Umbilical cord (tissue), 2 donors: ENCODE measurements around the gene ADAMTS9. TPM values are rescaled to one million over a fixed set of nuclear protein-coding genes. Genes with fewer than 3 reads are reported as not detected.

Experiments
- DNase-seq: peaks from one replicate; pipeline ENCODE4 v3.0.0-alpha.2; 2015; ENCODE audit warnings: low spot score
- total RNA-seq: library from RNA; depleted of rRNA; stranded (reverse); fragments of >200 nt; gene quantifications from one replicate; pipeline ENCODE4 v1.2.3, GENCODE V29; 2014; ENCODE audit warnings: low replicate concordance; ENCODE audit not compliant: insufficient read depth

Gene ADAMTS9
- total RNA-seq, 1 donor from 2014 or later, result 105 TPM

GRCh38 chr3:64536166-64536565 lies 151.6 kb downstream of the ADAMTS9 start:
- no peak for DNase-seq

DNA sequence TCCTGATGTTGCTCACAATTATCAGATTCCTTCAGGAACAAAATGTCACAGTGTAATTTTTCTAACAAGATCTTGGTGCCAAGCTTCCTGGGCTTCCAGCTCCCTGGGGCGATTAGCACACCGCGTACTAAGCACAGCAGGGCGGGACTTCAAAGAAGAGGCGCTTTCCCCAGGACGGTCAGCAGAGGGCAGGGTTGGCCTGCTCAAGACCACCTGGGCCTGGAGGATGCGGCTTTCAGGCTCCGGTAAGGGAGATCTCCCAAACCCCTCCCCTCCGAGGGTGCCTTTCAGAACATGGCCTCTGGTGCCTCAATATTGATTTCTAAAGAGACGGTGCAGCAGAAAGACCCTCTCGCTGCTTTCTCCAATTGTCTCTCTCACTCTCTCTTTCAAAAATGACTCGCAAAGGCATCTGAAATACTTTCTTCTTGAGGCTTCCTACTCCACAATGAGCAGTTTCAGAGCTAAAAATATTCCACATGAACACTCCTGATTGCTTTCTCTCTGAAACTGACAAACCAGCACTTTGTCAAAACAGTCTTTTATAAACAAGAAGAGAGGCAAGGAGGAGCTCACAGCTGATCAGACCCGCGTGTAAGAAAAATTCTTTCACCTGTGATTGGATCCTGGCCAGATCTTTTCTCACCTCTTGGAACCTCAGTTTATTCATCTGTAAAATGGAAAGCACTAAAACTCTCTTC lies 154.0 kb downstream of the ADAMTS9 start:
- DNase-seq, result peak; percentile 87

GRCh38 chr3:64530434-64531049 lies 157.3 kb downstream of the ADAMTS9 start:
- DNase-seq, result peak; percentile 78

GRCh38 chr3:64523324-64523723 lies 164.5 kb downstream of the ADAMTS9 start:
- DNase-seq, result no peak

DNA sequence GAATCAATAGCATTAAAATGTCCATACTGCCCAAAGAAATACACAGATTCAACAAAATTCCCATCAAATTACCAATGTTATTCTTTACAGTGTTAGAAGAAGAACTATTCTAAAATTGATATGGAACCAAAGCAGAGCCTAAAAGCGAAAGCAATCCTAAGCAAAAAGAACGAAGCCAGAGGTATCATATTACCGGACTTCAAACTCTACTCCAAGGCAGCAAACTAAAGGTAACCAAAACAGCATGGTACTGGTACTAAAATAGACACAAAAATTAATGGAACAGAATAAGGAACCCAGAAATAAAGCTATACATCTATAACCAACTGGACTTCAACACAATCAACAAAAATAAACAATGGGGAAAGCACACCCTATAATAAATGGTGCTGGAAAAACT lies 167.5 kb downstream of the ADAMTS9 start:
- no peak for DNase-seq

GRCh38 chr3:64518950-64519349 lies 168.8 kb downstream of the ADAMTS9 start:
- DNase-seq, result no peak

DNA sequence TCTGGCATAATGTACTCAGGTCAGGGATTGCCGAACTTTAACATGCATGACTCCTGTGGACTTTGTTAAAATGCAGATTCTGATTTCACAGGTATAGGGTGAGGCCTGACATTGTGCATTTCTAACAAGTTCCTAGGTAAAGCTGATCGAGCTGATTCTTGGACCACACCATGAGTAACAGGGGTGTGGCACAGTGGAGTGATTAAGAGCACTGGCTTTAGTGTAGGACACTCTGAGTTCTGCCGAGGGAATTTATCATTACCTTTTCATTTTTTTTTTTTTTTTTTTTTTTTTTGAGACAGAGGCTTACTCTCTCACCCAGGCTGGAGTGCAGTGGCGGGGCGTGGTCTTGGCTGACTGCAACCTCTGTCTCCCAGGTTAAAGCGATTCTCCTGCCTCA lies 169.3 kb downstream of the ADAMTS9 start:
- no peak for DNase-seq

DNA sequence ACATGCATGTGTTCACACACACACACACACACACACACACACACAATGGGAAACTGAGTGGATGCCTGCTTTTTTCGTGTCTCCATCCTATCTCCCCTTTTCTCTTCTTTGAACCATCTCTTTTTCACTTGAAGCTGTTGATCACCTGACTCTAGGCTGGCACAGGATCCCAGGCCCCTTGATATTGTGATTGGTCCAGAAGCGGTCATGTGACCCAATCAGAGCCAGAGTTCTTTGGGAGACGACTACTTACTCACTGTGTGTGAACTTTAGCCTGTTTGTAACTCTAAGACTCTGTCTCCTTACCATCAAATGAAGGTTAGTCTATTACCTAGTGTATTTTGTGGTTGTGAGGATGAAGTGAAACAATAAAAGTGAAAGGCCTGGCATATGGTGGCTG lies 172.9 kb downstream of the ADAMTS9 start:
- no peak for DNase-seq

GRCh38 chr3:64509206-64509605 lies 178.6 kb downstream of the ADAMTS9 start:
- DNase-seq, result no peak

- no peak for DNase-seq
Measured at GRCh38 chr3:64508140-64508539, 179.7 kb downstream of the ADAMTS9 start.

GRCh38 chr3:64506255-64506654 lies 181.5 kb downstream of the ADAMTS9 start:
- DNase-seq, result no peak

- DNase-seq, result no peak
Measured at GRCh38 chr3:64505419-64505818, 182.4 kb downstream of the ADAMTS9 start.

GRCh38 chr3:64502284-64502683 lies 185.5 kb downstream of the ADAMTS9 start:
- DNase-seq, result no peak

GRCh38 chr3:64501298-64501906 lies 186.4 kb downstream of the ADAMTS9 start:
- DNase-seq, result no peak

GRCh38 chr3:64496786-64497490 lies 190.9 kb downstream of the ADAMTS9 start:
- DNase-seq, result no peak

GRCh38 chr3:64495781-64496334 lies 191.9 kb downstream of the ADAMTS9 start:
- DNase-seq, result peak; percentile 35

GRCh38 chr3:64495121-64495780 lies 192.5 kb downstream of the ADAMTS9 start:
- DNase-seq, result no peak

GRCh38 chr3:64494526-64494925 lies 193.3 kb downstream of the ADAMTS9 start:
- peak; percentile 86 for DNase-seq

GRCh38 chr3:64493149-64493548 lies 194.7 kb downstream of the ADAMTS9 start:
- peak; percentile 68 for DNase-seq

DNA sequence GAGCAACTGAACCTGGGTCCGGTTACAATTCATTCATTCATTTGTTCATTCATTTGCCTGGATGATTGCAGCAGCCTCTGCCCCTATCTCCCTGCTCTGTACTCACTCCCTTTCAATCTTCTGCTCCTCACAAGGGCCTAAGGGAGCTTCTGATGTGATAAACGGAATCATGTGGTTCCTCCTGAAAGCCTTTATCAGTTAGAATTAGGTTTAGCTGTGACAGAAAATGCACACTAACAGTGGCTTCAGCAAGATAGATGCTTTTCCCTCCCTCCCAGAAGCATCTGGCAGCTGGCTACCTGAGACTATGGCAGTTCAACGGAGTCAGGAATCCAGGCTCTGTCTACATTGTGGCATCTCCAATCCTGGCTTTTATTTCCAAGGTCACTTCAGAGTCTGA lies 196.0 kb downstream of the ADAMTS9 start:
- no peak for DNase-seq

DNA sequence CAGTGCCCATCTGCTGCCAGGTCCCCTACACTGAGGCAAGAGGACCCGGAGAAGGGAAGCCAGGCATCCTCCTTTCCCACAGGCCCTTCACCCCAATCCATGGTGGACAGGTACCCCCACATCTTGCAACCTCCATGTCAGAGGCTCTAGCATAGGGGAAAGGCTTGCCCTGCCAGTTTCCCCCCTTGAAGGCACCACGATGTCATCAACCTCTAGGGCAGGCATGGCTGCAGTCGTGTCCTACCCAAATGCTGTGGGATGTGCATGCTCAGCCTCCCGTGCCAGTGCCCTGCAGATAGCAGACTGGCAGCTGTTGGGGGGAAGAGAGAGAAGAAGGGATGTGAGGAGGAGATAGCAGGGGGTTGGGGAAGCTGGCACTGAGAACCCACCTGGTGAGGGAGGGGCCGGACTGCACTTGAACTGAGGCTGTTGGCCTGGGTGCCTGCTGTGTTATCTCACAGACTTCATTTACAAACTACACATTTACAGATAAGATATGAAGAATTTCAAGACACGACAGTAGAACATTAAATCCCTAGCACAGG lies 197.5 kb downstream of the ADAMTS9 start:
- DNase-seq, result no peak
